GM21528 (cell line): ENCODE measurements around the gene TMEM150B.

ENCODE experiments used
- ATAC-seq: cut with Tn5 transposase; IDR thresholded peaks from one replicate; pipeline ENCODE4 v1.9.1; 2021; ENCODE audit warnings: mild to moderate bottlenecking, moderate library complexity; ENCODE audit not compliant: unreplicated experiment, low FRiP score

Gene TMEM150B

DNA sequence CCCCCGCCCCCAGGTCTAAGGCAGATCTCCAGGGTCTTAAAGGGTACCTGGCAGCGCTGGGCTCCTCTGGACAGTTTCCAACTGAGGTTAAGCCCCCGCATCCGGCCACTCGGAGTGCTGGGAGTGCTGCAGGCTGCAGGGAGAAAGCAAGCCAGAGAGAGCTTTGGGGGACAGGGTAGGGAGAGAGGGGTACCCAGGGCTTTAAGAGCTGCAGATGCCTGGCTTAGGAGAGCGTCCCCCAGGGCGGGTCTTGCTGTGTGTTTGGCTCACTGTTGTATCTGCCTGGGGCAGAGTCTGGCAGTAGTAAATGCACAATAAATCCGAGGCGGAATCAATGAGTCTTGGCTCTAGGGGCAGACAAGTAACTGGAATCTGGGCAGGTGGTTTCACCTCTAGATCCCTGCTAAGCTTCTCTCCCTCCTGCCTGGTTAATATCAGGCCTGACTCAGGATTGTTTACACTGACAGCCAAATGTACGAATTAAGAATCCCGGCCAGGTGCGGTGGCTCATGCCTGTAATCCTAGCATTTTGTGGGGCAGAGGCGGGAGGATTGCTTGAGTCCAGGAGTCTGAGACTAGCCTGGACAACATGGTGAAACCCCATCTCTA lies 30.2 kb upstream of the TMEM150B start:
- no peak for ATAC-seq

DNA sequence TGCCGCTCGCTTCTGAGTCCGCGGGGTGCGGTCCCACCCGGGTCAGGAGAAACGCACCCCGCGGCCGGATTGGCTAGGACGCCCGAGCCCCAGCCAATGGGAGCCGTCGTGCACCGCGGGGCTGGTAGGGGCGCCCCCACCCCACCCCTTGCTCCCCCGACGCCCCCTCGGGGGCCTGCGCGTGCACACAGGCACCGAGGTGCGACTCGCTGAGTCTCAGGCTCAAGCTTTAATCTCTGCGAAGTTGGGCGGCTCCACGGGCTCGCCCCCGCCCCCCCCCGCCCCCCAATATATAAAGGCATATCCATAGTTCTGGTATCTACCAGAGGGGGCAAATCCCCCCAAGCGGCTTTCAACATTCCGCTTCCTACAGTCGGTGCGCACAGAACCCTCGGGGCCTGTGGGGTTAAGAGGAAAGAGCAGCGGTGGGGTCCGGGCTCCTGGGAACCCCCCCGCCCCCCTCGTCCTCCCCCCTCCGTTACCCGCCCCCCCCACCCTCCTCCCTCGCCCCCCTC lies 29.6 kb upstream of the TMEM150B start, which contains the start of gene COX6B2:
TSS of gene COX6B2 (minus strand) at position 22 of the 515 bp plus-strand sequence. CDS start 198 bp downstream, outside the sequence.
- no peak for ATAC-seq

DNA sequence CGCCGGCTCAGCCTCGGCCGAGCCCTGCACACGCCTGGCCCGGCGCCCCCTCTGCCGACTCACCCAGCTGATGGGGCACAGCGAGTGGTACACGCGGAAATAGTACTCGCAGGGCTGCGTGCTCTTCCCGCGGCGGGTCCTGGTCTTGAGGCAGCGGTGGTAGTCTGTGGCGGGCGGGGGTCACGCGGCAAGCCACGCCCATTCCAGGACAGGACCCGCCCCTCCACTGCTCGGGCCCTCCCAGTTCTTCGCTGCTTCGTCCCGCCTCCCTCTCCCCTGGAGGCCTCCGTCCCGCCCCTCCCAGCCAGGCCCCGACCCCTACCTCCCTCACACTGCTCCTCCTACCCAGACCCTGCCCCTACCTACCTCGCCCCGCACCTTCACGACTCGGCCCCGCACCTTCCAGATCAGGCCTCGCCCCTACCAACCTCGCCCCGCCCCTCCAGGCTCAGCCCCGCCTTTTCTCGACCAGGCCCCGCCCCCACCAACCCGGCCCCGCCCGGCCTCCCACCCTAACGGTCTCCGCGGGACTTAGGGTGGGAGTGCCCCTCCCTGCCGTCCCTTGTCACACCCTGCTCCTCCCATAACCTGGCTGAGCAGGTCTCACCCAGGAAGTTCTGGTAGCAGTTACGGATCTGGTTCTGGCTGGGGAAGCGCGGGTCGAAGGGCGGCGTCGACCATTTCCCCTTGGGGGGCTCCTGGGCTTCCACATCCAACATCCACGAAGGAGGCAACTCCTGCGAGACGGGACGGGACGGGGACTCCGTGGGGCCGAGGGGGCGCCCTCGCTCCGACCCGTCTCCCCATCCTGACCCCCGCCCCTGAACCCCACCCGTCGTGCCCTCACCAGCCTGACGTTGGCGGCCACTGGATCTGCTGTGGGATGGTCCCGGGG lies 28.9 kb upstream of the TMEM150B start:
- no peak for ATAC-seq

DNA sequence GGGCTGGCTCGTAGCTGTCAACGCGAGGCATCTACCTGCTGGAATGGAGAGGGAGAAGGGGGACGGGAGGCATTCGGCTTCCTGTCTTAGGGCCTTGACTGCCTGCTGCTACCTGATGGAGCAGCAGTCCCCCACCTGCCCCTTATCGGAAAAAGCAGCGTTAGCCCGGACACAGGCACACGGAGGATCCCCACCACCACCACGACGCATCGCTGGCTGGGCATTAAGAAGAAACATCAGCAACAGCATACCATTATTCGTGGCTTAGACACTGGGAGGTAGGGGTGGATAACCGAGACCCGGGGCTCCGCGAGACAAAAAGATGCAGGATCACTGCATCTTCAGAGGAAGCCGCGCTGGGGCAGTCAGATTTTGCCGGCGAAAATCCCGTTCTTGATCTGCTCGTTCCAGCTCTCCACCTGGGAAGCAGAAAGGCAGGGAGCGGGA lies 28.2 kb upstream of the TMEM150B start:
- no peak for ATAC-seq

DNA sequence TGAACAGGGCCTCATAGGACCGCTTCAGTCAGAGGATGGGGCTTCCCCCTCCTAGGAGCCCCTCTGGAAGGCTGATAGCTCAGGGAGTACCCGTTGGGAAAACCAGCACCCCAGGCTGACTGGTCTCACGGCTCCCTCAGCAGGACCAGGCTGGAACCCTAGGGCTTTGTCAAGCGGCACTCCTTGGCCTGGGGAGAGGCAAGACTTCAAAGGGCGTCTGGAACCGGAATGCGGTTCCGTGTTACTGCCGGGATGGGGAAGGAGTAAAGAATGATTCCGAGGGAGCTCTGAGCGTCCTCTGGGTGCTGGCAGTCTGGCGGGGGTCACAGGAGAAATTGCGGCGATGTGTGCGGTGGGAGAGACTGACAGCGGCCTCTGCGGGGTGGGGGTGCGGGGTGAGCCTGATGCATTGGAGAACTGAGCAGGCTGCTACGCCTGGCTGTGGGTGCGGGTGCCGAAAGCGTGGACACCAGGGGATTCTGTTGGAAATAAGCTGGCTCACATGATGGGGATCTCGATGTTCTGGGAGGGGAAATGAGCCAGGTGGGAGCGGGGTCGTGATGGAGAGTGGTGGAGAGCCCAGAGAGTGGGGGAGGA lies 27.5 kb upstream of the TMEM150B start:
- ATAC-seq = no peak

DNA sequence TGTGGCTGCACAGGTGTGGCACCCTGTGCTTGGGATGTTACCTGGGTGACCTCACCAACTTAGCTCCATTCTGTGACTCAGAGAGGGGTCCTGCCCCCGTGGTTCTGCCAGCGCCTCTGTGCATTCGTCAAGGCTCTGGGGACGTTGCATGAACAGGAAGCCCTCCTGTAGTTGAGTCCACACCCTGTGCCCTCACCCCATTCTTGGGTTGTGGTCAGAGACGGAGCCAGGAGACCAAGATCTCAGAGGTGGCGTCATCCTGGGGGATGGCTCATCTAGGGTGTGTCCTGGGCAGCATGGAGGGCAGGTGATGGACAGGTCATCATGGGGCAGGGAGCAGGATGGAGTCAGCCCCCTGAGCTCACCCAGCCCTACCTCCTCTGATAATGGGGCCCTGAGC lies 26.9 kb upstream of the TMEM150B start:
- no peak for ATAC-seq

DNA sequence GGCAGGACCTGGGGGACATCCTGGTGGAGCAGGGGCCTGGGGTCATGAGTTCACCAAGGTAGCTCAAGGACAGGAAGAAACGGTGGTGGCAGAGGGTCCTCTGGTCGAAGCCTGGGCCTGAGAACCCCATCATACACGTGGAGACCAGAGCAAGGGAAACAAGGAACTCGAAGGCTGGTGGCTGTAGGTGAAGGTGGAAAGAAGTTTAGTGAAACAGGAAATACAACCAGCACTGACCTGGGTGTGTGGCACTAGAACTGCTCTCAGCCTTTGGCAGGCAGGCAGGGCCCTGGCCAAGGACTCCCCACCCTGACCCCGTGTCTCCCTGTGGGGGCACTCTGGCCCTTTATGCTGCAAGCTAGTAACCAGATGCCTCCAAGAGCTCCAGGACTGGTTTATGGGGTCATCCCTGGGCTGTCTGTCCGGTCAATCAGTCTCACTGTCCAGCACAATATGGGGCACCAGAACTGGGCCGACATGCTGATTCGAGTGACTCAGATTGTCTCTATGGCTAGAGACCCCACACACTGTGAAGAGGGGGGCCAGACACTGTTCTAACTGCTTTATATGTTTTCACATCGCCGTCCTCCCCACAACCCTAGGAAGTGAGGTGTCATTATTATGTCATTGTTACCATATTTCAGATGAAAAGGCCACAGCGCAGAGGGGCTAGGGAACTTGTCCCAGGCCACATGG lies 25.6 kb upstream of the TMEM150B start:
- ATAC-seq = no peak

DNA sequence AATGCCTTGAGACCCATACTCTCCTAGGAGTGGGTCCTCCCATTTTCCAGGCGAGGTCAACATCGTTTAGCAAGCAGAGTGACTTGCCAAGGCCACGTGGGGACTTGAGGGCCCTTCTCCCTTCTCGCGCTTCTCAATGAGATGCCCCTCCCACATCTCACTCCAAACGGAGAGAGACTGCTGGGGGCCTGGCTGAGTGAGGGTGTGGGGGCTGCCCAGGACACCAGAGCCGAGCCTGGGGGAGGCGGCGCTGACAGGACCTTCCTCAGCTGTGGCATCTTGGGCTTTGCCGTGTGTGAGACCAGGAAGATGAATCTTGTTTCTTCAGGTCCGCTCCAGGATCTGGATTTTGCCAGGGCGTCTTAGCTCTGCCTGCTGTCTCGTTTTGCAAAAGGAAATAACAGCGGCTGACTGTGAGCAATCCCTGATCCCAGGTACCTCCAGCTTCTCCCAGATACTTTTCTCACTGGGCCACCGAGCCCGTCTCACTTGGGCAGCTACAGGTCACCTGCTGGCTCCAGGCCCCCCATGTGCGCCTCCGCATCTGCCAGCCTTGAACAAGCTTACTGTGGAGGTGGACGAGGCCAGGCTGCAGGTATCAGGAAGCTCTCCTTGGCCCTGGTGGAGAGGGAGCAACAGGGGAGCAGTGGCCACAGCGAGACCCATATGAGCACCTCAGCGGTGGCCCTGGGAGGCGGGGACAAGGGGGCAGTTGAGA lies 23.3 kb upstream of the TMEM150B start:
- ATAC-seq = no peak

DNA sequence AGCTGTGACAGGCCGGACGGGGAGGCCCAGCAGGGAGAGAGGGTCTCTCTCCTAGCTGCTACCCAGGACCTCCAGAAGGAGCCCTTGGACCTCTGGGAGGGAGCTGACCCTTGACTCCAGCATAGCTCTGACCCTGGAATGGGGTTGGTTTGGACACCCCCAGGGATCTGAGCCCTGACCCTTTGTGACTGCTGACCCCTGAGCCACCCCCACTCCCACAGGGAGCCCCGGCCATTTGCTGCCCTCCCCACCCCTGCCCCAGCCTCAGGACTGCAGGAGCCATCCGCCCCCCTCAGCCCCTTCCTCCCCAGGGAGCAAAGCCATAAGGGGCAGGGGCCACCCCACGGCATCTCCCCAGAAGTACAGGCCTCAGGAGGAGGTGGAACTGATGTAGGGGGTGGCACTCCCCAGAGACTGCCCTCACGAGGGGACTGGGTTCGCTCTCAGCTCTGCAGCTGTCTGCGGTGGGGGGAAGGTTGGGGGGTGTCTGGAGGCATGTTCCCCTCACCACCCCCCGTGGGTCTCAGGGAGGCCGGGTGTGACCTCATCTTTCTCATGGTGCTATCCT lies 22.4 kb upstream of the TMEM150B start:
- no peak for ATAC-seq

DNA sequence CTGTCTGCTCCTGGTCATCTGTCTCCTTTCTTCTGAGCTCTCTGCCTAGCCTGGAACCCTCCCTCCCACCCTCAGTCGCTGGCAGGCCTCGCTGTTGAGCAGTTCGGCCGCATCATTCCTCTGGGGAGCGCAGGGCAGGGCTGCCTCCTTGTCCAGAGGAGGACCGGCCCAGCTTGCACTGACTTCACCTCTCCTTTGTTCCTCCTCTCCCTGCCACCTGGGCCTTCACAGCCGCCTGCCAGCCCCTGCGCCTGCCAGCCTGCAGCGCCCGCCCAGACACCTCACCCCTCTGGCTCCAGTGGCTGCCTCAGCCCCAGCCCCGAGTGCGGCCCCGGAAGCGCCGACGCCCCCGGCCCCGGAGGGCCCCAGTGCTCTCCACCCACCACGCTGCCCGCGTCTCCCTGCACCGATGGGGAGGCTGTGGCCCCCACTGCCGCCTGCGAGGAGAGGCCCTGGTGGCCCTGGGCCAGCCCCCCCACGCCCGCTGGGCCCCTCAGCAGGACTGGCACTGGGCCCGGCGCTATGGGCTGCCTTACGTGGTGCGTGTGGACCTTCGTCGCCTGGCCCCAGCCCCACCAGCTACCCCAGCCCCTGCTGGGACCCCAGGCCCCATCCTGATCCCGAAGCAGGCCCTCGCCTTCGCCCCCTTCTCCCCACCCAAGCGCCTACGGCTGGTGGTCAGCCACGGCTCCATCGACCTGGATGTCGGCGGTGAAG lies 21.7 kb upstream of the TMEM150B start:
- no peak for ATAC-seq

DNA sequence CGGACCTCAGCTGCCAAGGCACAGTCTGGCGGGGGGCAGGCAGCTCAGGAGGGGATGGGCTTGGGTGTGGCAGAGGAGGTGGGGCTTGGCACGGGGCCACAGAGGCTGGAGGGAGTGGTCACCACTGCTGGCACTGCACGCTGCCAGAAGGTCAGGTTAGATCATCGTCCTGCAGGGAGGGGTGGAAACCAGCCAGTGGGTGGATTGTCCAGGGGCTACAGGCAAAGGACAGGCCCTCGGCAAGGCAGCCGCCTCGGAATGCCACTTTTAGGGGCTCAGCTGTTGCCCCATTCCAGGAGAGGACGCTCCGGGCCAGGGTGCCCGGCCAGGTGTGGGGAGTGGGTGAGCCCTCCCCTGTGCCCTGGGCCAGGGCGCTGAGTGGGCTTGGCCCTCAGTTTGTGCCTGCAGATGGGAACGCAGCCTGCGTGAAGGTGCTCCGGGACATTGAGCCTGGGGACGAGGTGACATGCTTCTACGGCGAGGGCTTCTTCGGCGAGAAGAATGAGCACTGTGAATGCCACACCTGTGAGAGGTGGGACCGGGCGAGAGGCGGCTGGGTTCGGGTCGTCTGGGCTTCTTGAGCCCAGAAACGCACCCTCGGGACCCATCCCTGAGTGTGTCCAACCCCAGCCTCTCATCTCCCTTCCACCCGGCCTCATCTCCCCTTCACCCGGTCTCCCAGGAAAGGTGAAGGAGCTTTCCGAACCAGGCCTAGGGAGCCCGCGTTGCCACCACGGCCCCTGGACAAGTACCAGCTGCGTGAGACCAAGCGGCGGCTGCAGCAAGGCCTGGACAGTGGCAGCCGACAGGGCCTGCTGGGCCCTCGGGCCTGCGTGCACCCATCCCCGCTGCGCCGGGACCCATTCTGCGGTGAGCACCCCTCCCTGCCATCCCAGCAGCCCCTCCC lies 20.9 kb upstream of the TMEM150B start:
- no peak for ATAC-seq

DNA sequence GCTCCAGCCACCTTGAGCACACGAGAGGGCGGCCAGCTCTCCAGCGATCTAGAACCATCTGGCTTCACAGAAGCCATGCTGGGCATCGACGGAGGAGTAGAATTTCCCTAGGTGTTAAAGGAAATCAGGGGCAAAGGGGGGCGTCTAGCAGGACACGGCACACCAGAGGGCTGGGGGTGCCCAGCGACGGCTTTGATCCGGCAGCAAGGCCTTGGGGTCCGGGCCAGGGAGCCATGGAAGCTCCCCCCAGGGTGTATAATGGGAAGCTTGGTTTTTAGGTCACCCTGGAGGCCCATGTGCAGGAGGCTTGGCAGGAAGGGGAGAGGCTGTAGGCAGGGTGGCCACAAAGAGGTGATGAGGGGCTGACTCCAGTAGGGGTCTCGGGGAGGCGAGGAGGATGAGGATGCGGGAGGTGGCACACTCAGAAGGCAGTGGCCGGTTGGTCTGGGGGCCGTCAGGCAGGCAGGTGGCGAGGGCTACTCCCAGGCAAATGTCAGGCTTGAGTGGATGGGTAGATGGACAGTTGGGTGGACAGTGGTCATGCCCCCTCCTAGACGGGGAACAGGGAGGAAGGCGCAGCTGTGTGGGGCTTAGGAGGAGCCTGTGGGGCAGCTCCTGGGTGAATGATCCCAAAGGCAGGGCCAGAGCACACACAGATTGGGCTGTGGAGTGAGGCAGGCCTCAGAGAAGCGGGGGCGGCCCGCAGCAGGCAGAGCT lies 20.1 kb upstream of the TMEM150B start:
- no peak for ATAC-seq

DNA sequence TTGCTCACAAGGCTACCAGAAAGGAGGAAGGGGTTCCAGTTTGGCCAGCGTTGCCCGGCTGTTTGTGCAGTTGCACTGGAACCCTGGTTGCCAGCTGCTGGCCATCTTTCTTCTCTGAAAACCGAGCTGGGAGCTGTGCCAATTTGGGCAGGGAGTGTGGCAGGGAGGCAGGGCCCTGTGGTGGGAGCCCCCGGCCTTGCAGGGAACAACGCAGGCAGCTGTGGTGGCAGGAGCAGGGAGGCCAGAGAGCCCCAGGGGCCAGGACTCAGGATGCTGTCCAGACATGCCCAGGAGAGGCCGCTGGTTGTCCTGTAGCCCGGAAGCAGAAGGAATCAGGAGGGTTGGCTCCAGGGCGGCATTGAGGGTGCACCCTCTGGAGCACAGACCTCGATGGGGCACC lies 19.3 kb upstream of the TMEM150B start:
- ATAC-seq = no peak

DNA sequence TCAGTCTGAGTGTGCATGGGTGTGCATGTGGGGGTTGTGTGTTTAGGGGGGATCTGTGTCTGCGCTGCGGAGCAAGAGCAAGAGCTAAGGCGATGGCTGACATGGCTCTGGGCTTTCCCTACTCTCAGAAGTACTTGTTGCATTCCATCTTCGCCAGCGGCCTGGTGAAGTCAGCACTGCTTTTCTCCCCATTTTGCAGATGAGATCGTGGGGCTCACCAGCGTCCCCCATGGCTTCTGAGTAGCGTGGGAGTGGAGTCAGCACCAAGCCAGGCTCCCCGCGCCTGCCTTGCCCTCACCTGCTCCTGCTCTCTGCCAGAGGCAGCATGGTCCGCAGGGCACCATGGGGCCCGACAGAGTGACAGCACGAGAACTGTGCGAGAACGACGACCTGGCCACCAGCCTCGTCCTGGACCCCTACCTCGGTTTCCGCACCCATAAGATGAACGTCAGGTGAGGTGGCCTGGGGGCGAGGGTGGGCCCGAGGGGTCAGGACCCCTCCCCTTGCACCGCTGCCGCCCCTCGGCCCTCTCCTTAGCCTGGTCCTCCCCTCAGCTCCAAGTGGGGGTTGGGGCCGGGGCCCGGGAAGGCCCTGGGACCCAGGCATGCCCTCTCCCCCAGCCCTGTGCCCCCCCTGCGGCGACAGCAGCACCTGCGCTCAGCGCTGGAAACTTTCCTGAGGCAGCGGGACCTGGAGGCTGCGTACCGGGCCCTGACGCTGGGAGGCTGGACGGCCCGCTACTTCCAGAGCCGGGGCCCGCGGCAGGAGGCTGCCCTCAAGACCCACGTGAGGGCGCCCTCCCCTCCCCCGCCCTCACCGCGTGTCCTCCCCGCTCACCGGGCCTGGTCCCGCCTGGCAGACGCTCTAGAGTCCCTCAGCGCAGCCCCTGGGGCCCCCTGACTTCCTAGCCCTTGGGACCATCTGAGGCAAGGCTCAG lies 16.7 kb upstream of the TMEM150B start:
- ATAC-seq = no peak

DNA sequence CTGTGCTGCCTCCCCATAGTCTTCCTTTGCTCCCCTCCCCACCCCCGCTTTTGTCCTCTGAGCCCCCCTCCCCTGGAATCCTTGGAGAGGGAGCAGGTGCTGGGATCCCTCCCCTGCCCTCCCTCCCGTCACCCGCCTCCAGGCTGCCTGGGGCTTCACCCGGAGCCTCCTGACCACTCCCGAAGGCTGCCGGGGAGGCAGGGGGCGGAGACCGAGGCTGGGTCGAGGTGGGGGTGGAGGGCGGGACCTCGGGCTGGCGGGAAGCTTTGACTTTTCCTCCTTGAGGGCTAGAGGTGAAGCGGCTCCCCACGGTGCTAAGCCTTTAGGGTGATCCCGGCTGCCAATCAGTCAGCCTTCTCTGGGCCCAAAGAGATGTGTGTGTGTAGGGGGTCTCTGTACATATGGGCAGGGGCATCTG lies 16.0 kb upstream of the TMEM150B start:
- ATAC-seq = no peak

DNA sequence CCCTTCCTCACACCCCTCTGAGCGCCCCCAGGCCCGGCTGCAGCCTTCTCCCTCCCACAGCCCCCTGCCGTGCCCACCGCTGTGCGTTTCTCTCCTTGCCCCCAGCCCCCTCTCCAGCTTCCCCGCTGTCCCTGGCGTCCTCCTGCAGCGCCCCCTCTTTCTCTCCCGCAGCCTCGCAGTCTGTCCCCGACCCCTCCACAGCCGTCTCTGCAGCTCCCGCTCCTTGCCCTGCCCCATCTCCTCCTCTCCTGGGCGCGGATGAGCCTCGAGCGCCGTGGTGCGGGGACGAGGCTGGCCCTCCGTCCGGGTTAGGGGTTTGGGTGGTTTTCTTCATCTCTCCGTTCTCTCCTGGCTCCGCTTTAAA lies 15.6 kb upstream of the TMEM150B start:
- ATAC-seq = no peak
